Measurements from ENCODE around the gene NR3C1.

Gene NR3C1

GRCh38 chr5:143277536-143277935 is 126.0 kb downstream of the NR3C1 start:
- Mint-ChIP-seq H3K36me3 (ENCODE audit: low read depth) (peaks cover 35% of the 10 kb centered on the region), H3K4me3 (no peak overlapping the region), H3K4me1 (ENCODE audit: low read depth) (peaks cover 2% of the 10 kb centered on the region), H3K27me3 (ENCODE audit: low read depth) (no peaks in the 10 kb centered on the region), H3K9me3 (no peaks in the 10 kb centered on the region), H3K27ac (no peak overlapping the region)

- Mint-ChIP-seq H3K27me3 (ENCODE audit: low read depth) (no peaks in the 10 kb centered on the region), H3K4me3 (no peak overlapping the region), H3K36me3 (ENCODE audit: low read depth) (peaks cover 23% of the 10 kb centered on the region), H3K4me1 (ENCODE audit: low read depth) (peaks cover 2% of the 10 kb centered on the region), H3K27ac (no peak overlapping the region), H3K9me3 (no peaks in the 10 kb centered on the region)
Observed at GRCh38 chr5:143275512-143276363, 127.7 kb downstream of the NR3C1 start.

GRCh38 chr5:143274952-143275351 is 128.5 kb downstream of the NR3C1 start:
- H3K27me3 Mint-ChIP-seq (ENCODE audit: low read depth) = no peaks in the 10 kb centered on the region
- H3K9me3 Mint-ChIP-seq = peaks cover 1% of the 10 kb centered on the region
- peaks cover 2% of the 10 kb centered on the region for H3K4me1 Mint-ChIP-seq (ENCODE audit: low read depth)
- no peak overlapping the region for H3K4me3 Mint-ChIP-seq
- H3K36me3 Mint-ChIP-seq (ENCODE audit: low read depth) = peaks cover 18% of the 10 kb centered on the region
- no peak overlapping the region for H3K27ac Mint-ChIP-seq

GRCh38 chr5:143271431-143271830 is 132.1 kb downstream of the NR3C1 start:
- no peak overlapping the region for H3K4me3 Mint-ChIP-seq
- H3K27ac Mint-ChIP-seq = no peak overlapping the region
- H3K4me1 Mint-ChIP-seq (ENCODE audit: low read depth) = no peaks in the 10 kb centered on the region
- peaks cover 19% of the 10 kb centered on the region for H3K36me3 Mint-ChIP-seq (ENCODE audit: low read depth)
- peaks cover 30% of the 10 kb centered on the region for H3K9me3 Mint-ChIP-seq
- H3K27me3 Mint-ChIP-seq (ENCODE audit: low read depth) = no peaks in the 10 kb centered on the region

- H3K4me1 Mint-ChIP-seq (ENCODE audit: low read depth) = no peaks in the 10 kb centered on the region
- no peak overlapping the region for H3K4me3 Mint-ChIP-seq
Observed at GRCh38 chr5:143268388-143268787, 135.1 kb downstream of the NR3C1 start.

GRCh38 chr5:143267186-143267585 is 136.3 kb downstream of the NR3C1 start:
- Mint-ChIP-seq H3K4me1 (ENCODE audit: low read depth) (no peaks in the 10 kb centered on the region), H3K27me3 (ENCODE audit: low read depth) (no peaks in the 10 kb centered on the region), H3K4me3 (no peak overlapping the region), H3K9me3 (peaks cover 41% of the 10 kb centered on the region), H3K36me3 (ENCODE audit: low read depth) (peaks cover 16% of the 10 kb centered on the region), H3K27ac (no peak overlapping the region)

More at GRCh38 chr5:143268388-143268787, 135.1 kb downstream of the NR3C1 start:
- H3K36me3 Mint-ChIP-seq (ENCODE audit: low read depth) = peaks cover 16% of the 10 kb centered on the region
- H3K27ac Mint-ChIP-seq = no peak overlapping the region
- H3K27me3 Mint-ChIP-seq (ENCODE audit: low read depth) = no peaks in the 10 kb centered on the region
- peaks cover 41% of the 10 kb centered on the region for H3K9me3 Mint-ChIP-seq

GRCh38 chr5:143265995-143266394 is 137.5 kb downstream of the NR3C1 start:
- Mint-ChIP-seq H3K27ac (no peak overlapping the region), H3K36me3 (ENCODE audit: low read depth) (peaks cover 16% of the 10 kb centered on the region), H3K27me3 (ENCODE audit: low read depth) (no peaks in the 10 kb centered on the region), H3K4me3 (no peak overlapping the region), H3K4me1 (ENCODE audit: low read depth) (no peaks in the 10 kb centered on the region), H3K9me3 (peaks cover 44% of the 10 kb centered on the region)

GRCh38 chr5:143263272-143263810 is 140.1 kb downstream of the NR3C1 start:
- no peak overlapping the region for H3K4me3 Mint-ChIP-seq
- H3K27me3 Mint-ChIP-seq (ENCODE audit: low read depth) = no peaks in the 10 kb centered on the region
- peaks cover 3% of the 10 kb centered on the region for H3K4me1 Mint-ChIP-seq (ENCODE audit: low read depth)
- peaks cover 10% of the 10 kb centered on the region for H3K36me3 Mint-ChIP-seq (ENCODE audit: low read depth)
- peaks cover 28% of the 10 kb centered on the region for H3K9me3 Mint-ChIP-seq
- H3K27ac Mint-ChIP-seq = no peak overlapping the region

GRCh38 chr5:143262393-143263174 is 140.9 kb downstream of the NR3C1 start:
- Mint-ChIP-seq H3K27me3 (ENCODE audit: low read depth) (no peaks in the 10 kb centered on the region), H3K4me3 (no peak overlapping the region), H3K27ac (no peak overlapping the region), H3K36me3 (ENCODE audit: low read depth) (peaks cover 5% of the 10 kb centered on the region), H3K4me1 (ENCODE audit: low read depth) (peaks cover 3% of the 10 kb centered on the region), H3K9me3 (peaks cover 21% of the 10 kb centered on the region)

GRCh38 chr5:143261748-143262392 is 141.6 kb downstream of the NR3C1 start:
- no peak overlapping the region for H3K4me3 Mint-ChIP-seq
- peaks cover 3% of the 10 kb centered on the region for H3K4me1 Mint-ChIP-seq (ENCODE audit: low read depth)
- H3K27ac Mint-ChIP-seq = no peak overlapping the region
- H3K36me3 Mint-ChIP-seq (ENCODE audit: low read depth) = peaks cover 4% of the 10 kb centered on the region
- H3K27me3 Mint-ChIP-seq (ENCODE audit: low read depth) = no peaks in the 10 kb centered on the region
- H3K9me3 Mint-ChIP-seq = peaks cover 18% of the 10 kb centered on the region

GRCh38 chr5:143259254-143259605 is 144.3 kb downstream of the NR3C1 start:
- Mint-ChIP-seq H3K27me3 (ENCODE audit: low read depth) (no peaks in the 10 kb centered on the region), H3K4me1 (ENCODE audit: low read depth) (peaks cover 3% of the 10 kb centered on the region), H3K9me3 (peaks cover 3% of the 10 kb centered on the region), H3K27ac (no peak overlapping the region), H3K36me3 (ENCODE audit: low read depth) (no peaks in the 10 kb centered on the region), H3K4me3 (no peak overlapping the region)

- Mint-ChIP-seq H3K4me3 (no peak overlapping the region), H3K27ac (no peak overlapping the region), H3K27me3 (ENCODE audit: low read depth) (no peaks in the 10 kb centered on the region), H3K4me1 (ENCODE audit: low read depth) (peaks cover 3% of the 10 kb centered on the region), H3K9me3 (peaks cover 3% of the 10 kb centered on the region), H3K36me3 (ENCODE audit: low read depth) (no peaks in the 10 kb centered on the region)
Observed at GRCh38 chr5:143258559-143259253, 144.8 kb downstream of the NR3C1 start.

GRCh38 chr5:143254819-143255218 is 148.7 kb downstream of the NR3C1 start:
- Mint-ChIP-seq H3K27me3 (ENCODE audit: low read depth) (no peaks in the 10 kb centered on the region), H3K27ac (no peak overlapping the region), H3K4me1 (ENCODE audit: low read depth) (no peaks in the 10 kb centered on the region), H3K4me3 (no peak overlapping the region), H3K36me3 (ENCODE audit: low read depth) (no peaks in the 10 kb centered on the region), H3K9me3 (no peaks in the 10 kb centered on the region)

GRCh38 chr5:143251946-143252345 is 151.5 kb downstream of the NR3C1 start:
- Mint-ChIP-seq H3K4me3 (no peak overlapping the region), H3K27ac (no peak overlapping the region)

More at GRCh38 chr5:143251946-143252345, 151.5 kb downstream of the NR3C1 start:
- Mint-ChIP-seq H3K36me3 (ENCODE audit: low read depth) (no peaks in the 10 kb centered on the region), H3K27me3 (ENCODE audit: low read depth) (no peaks in the 10 kb centered on the region), H3K4me1 (ENCODE audit: low read depth) (no peaks in the 10 kb centered on the region), H3K9me3 (peaks cover 6% of the 10 kb centered on the region)
